Ishikawa (cell line): Measurements from ENCODE around the gene FBRSL1.
A peak's percentile ranks its signal among the peaks of the same experiment; 100 is the strongest.

Source experiments
- CEBPB ChIP-seq: IDR thresholded peaks from 2 replicates; pipeline ENCODE4 v1.6.1; 2012
- CREB1 ChIP-seq: IDR thresholded peaks from 2 replicates; pipeline ENCODE4 v1.6.1; 2012; ENCODE audit warnings: low read depth
- EGR1 ChIP-seq: IDR thresholded peaks from 2 replicates; pipeline ENCODE4 v1.6.1; 2012
- EP300 ChIP-seq: IDR thresholded peaks from 2 replicates; pipeline ENCODE4 v1.6.1; 2012; ENCODE audit warnings: borderline replicate concordance
- FOXM1 ChIP-seq: IDR thresholded peaks from 2 replicates; pipeline ENCODE4 v1.6.1; 2012; ENCODE audit warnings: low read depth, borderline replicate concordance
- MAX ChIP-seq: IDR thresholded peaks from 2 replicates; pipeline ENCODE4 v1.6.1; 2012
- NFIC ChIP-seq: IDR thresholded peaks from 2 replicates; pipeline ENCODE4 v1.6.1; 2012
- RAD21 ChIP-seq: IDR thresholded peaks from 2 replicates; pipeline ENCODE4 v1.6.1; 2012; ENCODE audit warnings: low read depth
- REST ChIP-seq: IDR thresholded peaks from 2 replicates; pipeline ENCODE4 v1.6.1; 2012; ENCODE audit warnings: low read depth, mild to moderate bottlenecking
- TAF1 ChIP-seq: IDR thresholded peaks from 2 replicates; pipeline ENCODE4 v1.6.1; 2012; ENCODE audit warnings: low read depth, mild to moderate bottlenecking
- TCF12 ChIP-seq: IDR thresholded peaks from 2 replicates; pipeline ENCODE4 v1.6.1; 2012; ENCODE audit warnings: low read depth
- TEAD4 ChIP-seq: IDR thresholded peaks from 2 replicates; pipeline ENCODE4 v1.6.1; 2012
- USF1 ChIP-seq: IDR thresholded peaks from 2 replicates; pipeline ENCODE4 v1.6.1; 2012
- YY1 ChIP-seq: IDR thresholded peaks from 2 replicates; pipeline ENCODE4 v1.6.1; 2012; ENCODE audit warnings: low read depth
- ZBTB7A ChIP-seq: IDR thresholded peaks from 2 replicates; pipeline ENCODE4 v1.6.1; 2012; ENCODE audit warnings: low read depth

Gene FBRSL1

GRCh38 chr12:132560364-132560613, 70.3 kb downstream of the FBRSL1 start:
- TF ChIP-seq TCF12 (no peak), ZBTB7A (peak; percentile 12; the same call in 1 of the 2 replicates)

- no peak for TF ChIP-seq YY1
- peak; percentile 52 for TF ChIP-seq TAF1
- TF ChIP-seq USF1: 0 out of 2 replicates have a peak, but pooled peaks have one; percentile 9
- TF ChIP-seq CREB1: no peak
- TF ChIP-seq ZBTB7A: 0 out of 2 replicates have a peak, but pooled peaks have one; percentile 76
- TF ChIP-seq TCF12: peak; percentile 73
- TF ChIP-seq EP300: no peak
- no peak for TF ChIP-seq TEAD4
- no peak for TF ChIP-seq NFIC
- no peak for TF ChIP-seq REST
- TF ChIP-seq RAD21: peak; percentile 61
- no peak for TF ChIP-seq CEBPB
- TF ChIP-seq FOXM1: no peak
- peak; percentile 68 for TF ChIP-seq MAX
- TF ChIP-seq EGR1: no peak
Measured at GRCh38 chr12:132560614-132561426, 70.9 kb downstream of the FBRSL1 start.
